Activated T-cell treated with anti-CD3 and anti-CD28 coated beads, Interleukin-2, amount 50 U/mL, for 4 hours (primary cell): ENCODE results near the gene DOCK10. TPM values are rescaled to one million over a fixed set of nuclear protein-coding genes. Genes with fewer than 3 reads are reported as not detected.

Experiments used
- ATAC-seq, 2 donors: fragments of 200-7000 bp; cut with Tn5 transposase; one replicate each; pipeline ENCODE4 v1.10.0; 2021
- DNase-seq: peaks from one replicate; pipeline ENCODE4 v3.0.0-alpha.2; 2020
- H3K27me3 Mint-ChIP-seq: one replicate; pipeline ENCODE4 v1.8.0; 2021; ENCODE audit warnings: low read depth, mixed read lengths
- H3K36me3 Mint-ChIP-seq: one replicate; pipeline ENCODE4 v1.8.0; 2022; ENCODE audit warnings: mixed read lengths; ENCODE audit not compliant: insufficient read depth
- H3K4me1 Mint-ChIP-seq: one replicate; pipeline ENCODE4 v1.8.0; 2021; ENCODE audit warnings: low read depth, mixed read lengths
- H3K4me3 Mint-ChIP-seq: one replicate; pipeline ENCODE4 v1.8.0; 2021; ENCODE audit warnings: mild to moderate bottlenecking, moderate library complexity, mixed read lengths
- H3K9me3 Mint-ChIP-seq: one replicate; pipeline ENCODE4 v1.8.0; 2021; ENCODE audit warnings: mixed read lengths
- total RNA-seq, 3 donors: library from RNA; stranded (reverse); gene quantifications; one replicate each; pipeline ENCODE4 v1.2.1, GENCODE V29; 2021

Gene DOCK10
- total RNA-seq, 3 donors from 2014 or later = 173 to 222 (median 219) TPM

DNA sequence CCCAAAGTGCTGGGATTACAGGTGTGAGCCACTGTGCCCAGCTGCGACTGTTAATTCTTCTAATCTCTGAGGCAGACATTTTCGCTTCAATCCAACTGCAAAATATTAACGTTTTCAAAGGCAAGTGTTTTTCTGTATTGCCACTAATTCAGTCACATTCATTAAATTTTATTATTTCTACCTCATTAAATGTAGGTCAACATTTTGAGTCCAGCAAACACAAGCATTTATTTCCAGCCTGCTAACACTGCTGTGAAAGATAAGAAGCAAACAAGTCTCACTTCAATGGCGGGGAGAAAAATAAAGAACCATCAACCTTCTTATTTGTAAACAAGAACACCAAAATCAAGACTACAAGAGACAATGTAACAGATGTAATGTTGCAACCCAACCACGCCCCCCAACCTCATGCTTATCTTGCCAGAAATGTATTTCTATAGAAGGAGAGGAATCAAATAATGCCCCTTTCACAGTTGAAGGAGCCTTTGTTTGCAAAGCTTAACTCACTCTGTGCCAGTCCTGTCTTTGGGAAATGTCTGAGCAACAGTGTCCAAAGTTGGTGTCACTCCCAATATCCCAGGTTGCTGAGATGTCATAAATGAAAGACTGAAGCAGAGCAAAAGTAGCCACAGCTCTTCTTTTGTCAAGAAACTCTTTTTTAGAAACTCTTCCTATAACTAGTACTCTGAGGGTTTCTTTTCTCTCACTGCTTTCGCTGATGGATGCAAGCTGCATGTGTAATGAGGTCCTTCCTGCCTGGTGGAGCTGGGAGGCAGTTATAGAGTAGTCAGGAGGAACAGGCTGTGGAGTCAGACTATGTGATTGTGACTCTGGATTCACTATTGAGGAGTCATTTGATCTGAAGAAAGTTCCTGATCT, 8.6 kb downstream of the DOCK10 start:
- H3K9me3 Mint-ChIP-seq = no peaks in the 10 kb centered on the region
- peaks cover 37% of the 10 kb centered on the region for H3K36me3 Mint-ChIP-seq
- ATAC-seq (no peak), DNase-seq (no peak)
- H3K27me3 Mint-ChIP-seq = no peaks in the 10 kb centered on the region
- H3K4me3 Mint-ChIP-seq = no peak overlapping the region
- H3K4me1 Mint-ChIP-seq = peaks cover 82% of the 10 kb centered on the region

DNA sequence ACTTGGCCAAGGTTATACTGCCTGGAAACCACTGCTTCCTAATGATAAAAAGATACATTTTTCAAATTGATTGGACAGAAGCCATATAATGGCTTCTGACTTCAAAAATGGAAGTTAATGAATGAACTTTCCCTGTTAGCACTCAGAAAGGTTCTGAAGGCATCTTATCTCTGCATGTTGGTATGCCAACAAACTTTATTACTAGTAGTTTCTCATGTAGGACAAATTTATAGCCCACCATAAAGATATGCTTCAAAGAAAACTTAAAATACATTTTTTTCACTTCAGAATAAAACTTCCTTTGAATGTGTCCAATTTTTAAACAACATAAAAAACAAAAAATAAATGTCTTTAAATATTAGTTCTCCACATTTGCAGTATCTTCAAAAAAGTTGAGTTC, 10.0 kb downstream of the DOCK10 start:
- Mint-ChIP-seq H3K27me3 (no peaks in the 10 kb centered on the region), H3K36me3 (peaks cover 39% of the 10 kb centered on the region), H3K4me3 (no peak overlapping the region), H3K9me3 (no peaks in the 10 kb centered on the region), H3K4me1 (peaks cover 82% of the 10 kb centered on the region)
- ATAC-seq (no peak), DNase-seq (no peak)

DNA sequence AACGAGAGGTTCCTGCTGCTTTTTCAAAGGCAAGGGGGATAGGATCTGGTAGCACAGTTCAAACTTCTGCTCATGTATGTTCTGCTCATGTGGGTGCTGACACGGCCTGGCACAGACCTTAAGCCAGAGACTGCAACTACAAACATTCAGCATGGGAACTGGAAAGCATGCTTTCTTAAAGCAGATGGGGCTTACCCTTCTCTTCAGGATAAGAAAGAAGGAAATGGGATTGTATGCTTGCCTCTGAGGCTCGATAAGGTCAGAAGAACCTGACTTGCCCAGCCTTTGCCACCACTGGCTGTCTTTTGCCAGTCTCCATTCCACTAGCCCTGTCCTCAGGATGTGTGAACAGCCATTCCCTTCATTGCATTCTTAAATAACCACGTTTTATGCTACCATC, 10.7 kb downstream of the DOCK10 start:
- Mint-ChIP-seq H3K36me3 (peaks cover 38% of the 10 kb centered on the region), H3K9me3 (no peaks in the 10 kb centered on the region), H3K4me1 (peaks cover 82% of the 10 kb centered on the region), H3K27me3 (no peaks in the 10 kb centered on the region), H3K4me3 (no peak overlapping the region)
- DNase-seq (no peak), ATAC-seq (no peak)

- ATAC-seq = no peak
- H3K9me3 Mint-ChIP-seq = no peaks in the 10 kb centered on the region
- DNase-seq = no peak
- no peaks in the 10 kb centered on the region for H3K27me3 Mint-ChIP-seq
- H3K4me3 Mint-ChIP-seq = no peak overlapping the region
- peaks cover 82% of the 10 kb centered on the region for H3K4me1 Mint-ChIP-seq
- H3K36me3 Mint-ChIP-seq = peaks cover 38% of the 10 kb centered on the region
Observed at GRCh38 chr2:225030893-225031292, 11.4 kb downstream of the DOCK10 start.

DNA sequence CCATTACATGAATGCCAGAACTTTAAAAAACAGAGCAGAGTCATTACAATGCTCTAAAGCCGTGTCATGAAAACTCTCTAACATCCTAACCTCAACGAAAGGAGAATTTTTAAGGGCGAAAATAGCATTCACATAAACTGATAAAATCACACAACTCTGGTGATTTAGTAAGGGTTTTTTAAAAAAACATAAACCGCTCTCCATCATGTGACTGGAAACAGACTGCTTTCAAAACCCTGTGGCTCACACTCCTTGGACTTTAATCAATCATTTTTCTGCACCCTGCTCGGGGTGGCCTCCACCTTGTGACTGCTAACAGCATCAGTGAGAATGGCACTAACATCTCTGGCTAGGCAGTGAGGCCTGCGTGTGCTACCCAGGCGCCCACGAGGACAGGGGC, 12.1 kb downstream of the DOCK10 start:
- DNase-seq (no peak), ATAC-seq (peak; percentile 69 to 81)
- peaks cover 83% of the 10 kb centered on the region for H3K4me1 Mint-ChIP-seq
- no peaks in the 10 kb centered on the region for H3K27me3 Mint-ChIP-seq
- H3K9me3 Mint-ChIP-seq = no peaks in the 10 kb centered on the region
- H3K4me3 Mint-ChIP-seq = peak overlapping the region; percentile 66
- peaks cover 33% of the 10 kb centered on the region for H3K36me3 Mint-ChIP-seq

DNA sequence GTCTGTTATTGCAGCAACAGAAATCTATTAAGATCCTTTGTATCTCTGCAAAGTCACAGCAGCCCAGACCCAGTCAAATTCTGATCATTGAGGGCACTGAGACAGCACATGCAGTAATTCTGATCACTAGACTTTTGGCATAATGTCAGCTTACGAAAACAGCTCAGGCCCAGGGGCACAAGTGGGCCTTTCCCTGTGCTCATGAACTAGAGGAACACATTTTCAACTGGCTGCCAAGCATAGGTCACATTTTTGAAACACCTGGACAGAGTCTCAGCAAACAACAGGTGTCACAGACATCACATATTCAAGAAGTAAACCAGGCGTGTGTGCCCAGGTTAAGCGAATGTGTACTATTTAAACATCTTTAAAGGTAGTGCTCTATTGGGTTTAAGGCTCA, 13.7 kb downstream of the DOCK10 start:
- Mint-ChIP-seq H3K36me3 (peaks cover 18% of the 10 kb centered on the region), H3K4me1 (peaks cover 80% of the 10 kb centered on the region), H3K27me3 (no peaks in the 10 kb centered on the region), H3K4me3 (no peak overlapping the region), H3K9me3 (no peaks in the 10 kb centered on the region)
- ATAC-seq (no peak), DNase-seq (no peak)

GRCh38 chr2:225027061-225027762, 15.1 kb downstream of the DOCK10 start:
- H3K36me3 Mint-ChIP-seq = peaks cover 20% of the 10 kb centered on the region
- H3K27me3 Mint-ChIP-seq = no peaks in the 10 kb centered on the region
- H3K4me1 Mint-ChIP-seq = peaks cover 82% of the 10 kb centered on the region
- DNase-seq = peak; percentile 25
- no peak overlapping the region for H3K4me3 Mint-ChIP-seq
- ATAC-seq = peak; percentile 34 to 61
- H3K9me3 Mint-ChIP-seq = no peaks in the 10 kb centered on the region

DNA sequence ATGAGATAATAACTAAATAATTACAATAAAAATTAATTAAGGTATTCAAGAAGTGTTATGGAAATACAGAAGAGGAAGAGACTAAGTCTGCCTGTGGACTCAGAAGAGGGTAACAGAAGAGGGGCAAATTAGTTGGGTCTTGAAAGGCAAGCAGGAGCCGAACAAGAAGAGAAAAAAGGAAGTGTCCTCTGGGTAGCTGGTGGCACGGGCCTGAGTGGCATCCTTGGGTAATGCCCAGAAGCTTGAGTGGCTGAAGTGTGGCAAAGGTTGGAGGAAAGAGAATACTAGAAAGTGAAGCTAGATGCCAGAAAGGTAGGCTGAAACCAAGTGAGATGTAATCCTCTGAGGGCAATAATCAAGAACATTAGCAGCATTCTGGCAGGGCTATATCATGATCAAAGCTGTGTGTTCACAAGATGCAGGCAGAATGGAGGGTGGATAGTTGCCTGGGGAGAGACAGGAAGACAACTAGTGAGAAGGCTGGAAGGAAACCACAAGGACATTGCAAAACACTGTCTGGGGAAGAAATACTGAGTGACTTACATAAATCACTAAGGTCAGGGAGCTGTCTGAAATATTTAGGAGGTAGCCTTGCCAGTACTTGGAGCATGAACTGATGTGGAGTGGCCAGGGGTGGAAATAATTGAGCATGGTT, 16.2 kb downstream of the DOCK10 start:
- Mint-ChIP-seq H3K4me1 (peaks cover 82% of the 10 kb centered on the region), H3K27me3 (no peaks in the 10 kb centered on the region), H3K9me3 (no peaks in the 10 kb centered on the region), H3K4me3 (peak overlapping the region; percentile 2), H3K36me3 (peaks cover 15% of the 10 kb centered on the region)
- DNase-seq (no peak), ATAC-seq (no peak)

DNA sequence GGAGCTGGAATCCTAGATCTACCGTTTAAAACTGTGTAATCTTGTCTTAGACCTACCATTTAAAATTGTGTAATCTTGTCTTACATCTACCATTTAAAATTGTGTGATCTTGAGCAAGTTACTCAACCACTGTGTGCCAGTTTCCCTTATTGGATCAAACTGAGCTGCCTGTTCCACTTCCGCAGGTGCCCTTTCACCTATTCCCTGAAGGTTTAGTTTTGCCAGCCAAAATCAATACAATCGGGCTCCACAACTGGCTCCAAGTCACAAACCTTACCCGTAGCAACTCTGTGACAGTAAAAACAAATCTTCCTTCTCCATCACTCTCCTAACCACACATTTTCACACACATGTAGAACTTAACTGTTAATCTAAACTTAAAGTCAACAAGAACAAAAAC, 20.1 kb downstream of the DOCK10 start:
- peaks cover 10% of the 10 kb centered on the region for H3K36me3 Mint-ChIP-seq
- peaks cover 89% of the 10 kb centered on the region for H3K4me1 Mint-ChIP-seq
- ATAC-seq (no peak), DNase-seq (no peak)
- H3K27me3 Mint-ChIP-seq = no peaks in the 10 kb centered on the region
- no peaks in the 10 kb centered on the region for H3K9me3 Mint-ChIP-seq
- no peak overlapping the region for H3K4me3 Mint-ChIP-seq

- DNase-seq (no peak), ATAC-seq (peak; percentile 63 to 74)
- H3K36me3 Mint-ChIP-seq = peaks cover 6% of the 10 kb centered on the region
- H3K9me3 Mint-ChIP-seq = no peaks in the 10 kb centered on the region
- H3K27me3 Mint-ChIP-seq = no peaks in the 10 kb centered on the region
- peaks cover 78% of the 10 kb centered on the region for H3K4me1 Mint-ChIP-seq
- no peak overlapping the region for H3K4me3 Mint-ChIP-seq
Observed at GRCh38 chr2:225020168-225020849, 22.0 kb downstream of the DOCK10 start.

GRCh38 chr2:225019105-225019504, 23.2 kb downstream of the DOCK10 start:
- DNase-seq (no peak), ATAC-seq (peak in 1 of 2 donors; percentile 10)
- no peaks in the 10 kb centered on the region for H3K27me3 Mint-ChIP-seq
- H3K4me1 Mint-ChIP-seq = peaks cover 77% of the 10 kb centered on the region
- H3K4me3 Mint-ChIP-seq = no peak overlapping the region
- H3K9me3 Mint-ChIP-seq = no peaks in the 10 kb centered on the region
- peaks cover 6% of the 10 kb centered on the region for H3K36me3 Mint-ChIP-seq

GRCh38 chr2:225017713-225018112, 24.6 kb downstream of the DOCK10 start:
- H3K4me3 Mint-ChIP-seq = no peak overlapping the region
- no peaks in the 10 kb centered on the region for H3K9me3 Mint-ChIP-seq
- H3K4me1 Mint-ChIP-seq = peaks cover 73% of the 10 kb centered on the region
- peaks cover 6% of the 10 kb centered on the region for H3K36me3 Mint-ChIP-seq
- no peaks in the 10 kb centered on the region for H3K27me3 Mint-ChIP-seq
- DNase-seq = no peak
- ATAC-seq = no peak

- Mint-ChIP-seq H3K36me3 (peaks cover 3% of the 10 kb centered on the region), H3K9me3 (no peaks in the 10 kb centered on the region), H3K27me3 (no peaks in the 10 kb centered on the region), H3K4me3 (no peak overlapping the region), H3K4me1 (peaks cover 73% of the 10 kb centered on the region)
- DNase-seq (no peak), ATAC-seq (no peak)
Observed at GRCh38 chr2:225017098-225017685, 25.1 kb downstream of the DOCK10 start.
